Measurements from ENCODE around the gene CCNI.

GRCh38 chr4:77076889-77077635 lies 1.3 kb upstream of the CCNI start:
- no peak for TF ChIP-seq CTCF (IDR thresholded peaks at IDR 0.05)
- TF ChIP-seq POLR2A (IDR thresholded peaks at IDR 0.05) = no peak
- no peak for TF ChIP-seq EP300 (IDR thresholded peaks at IDR 0.05)
